Liver (tissue), 9 donors: ENCODE data around the gene CCL21. TPM values are rescaled to one million over a fixed set of nuclear protein-coding genes. Genes with fewer than 3 reads are reported as not detected.
A peak's percentile ranks its signal among the peaks of the same experiment; 100 is the strongest.

ENCODE experiments used
- DNase-seq: peaks from one replicate; pipeline ENCODE4 v3.0.0-alpha.2; 2017; ENCODE audit warnings: low spot score
- H3K27ac ChIP-seq, 2 donors: one replicate each; pipeline ENCODE4 v1.7.0; 2013; ENCODE audit warnings: inconsistent platforms in 2 of 2, low read length in 2 of 2, control low read depth in 1 of 2, low read depth in 1 of 2, mild to moderate bottlenecking in 1 of 2
- H3K27me3 ChIP-seq, 4 donors: one replicate each; pipeline versions ENCODE4 v1.6.1 to v1.7.0; 2013; ENCODE audit warnings: low read length in 3 of 4, inconsistent platforms in 1 of 4, mild to moderate bottlenecking in 1 of 4, moderate library complexity in 1 of 4; ENCODE audit not compliant: control insufficient read depth in 4 of 4, insufficient read depth in 4 of 4
- H3K36me3 ChIP-seq, 4 donors: one replicate each; pipeline versions ENCODE4 v1.6.1 to v1.7.0; 2013; ENCODE audit warnings: low read length in 3 of 4, mild to moderate bottlenecking in 3 of 4, low read depth in 1 of 4, moderate library complexity in 1 of 4; ENCODE audit not compliant: control insufficient read depth in 4 of 4, insufficient read depth in 3 of 4
- H3K4me1 ChIP-seq, 4 donors: one replicate each; pipeline versions ENCODE4 v1.6.1 to v1.7.0; 2013; ENCODE audit warnings: low read length in 3 of 4, mild to moderate bottlenecking in 3 of 4, moderate library complexity in 1 of 4; ENCODE audit not compliant: control insufficient read depth in 4 of 4, insufficient read depth in 4 of 4
- H3K4me3 ChIP-seq, 3 donors: one replicate each; pipeline versions ENCODE4 v1.6.1 to v1.7.0; 2013; ENCODE audit warnings: low read length in 3 of 3, control low read depth in 1 of 3, low read depth in 1 of 3, mild to moderate bottlenecking in 1 of 3
- H3K9ac ChIP-seq, 2 donors: one replicate each; pipeline ENCODE4 v1.7.0; 2013; ENCODE audit warnings: low read length in 2 of 2, mild to moderate bottlenecking in 2 of 2, moderate library complexity in 2 of 2, control low read depth in 1 of 2, low read depth in 1 of 2
- H3K9me3 ChIP-seq, 4 donors: one replicate each; pipeline versions ENCODE4 v1.6.1 to v1.7.0; 2013; ENCODE audit warnings: low read length in 3 of 4; ENCODE audit not compliant: control insufficient read depth in 4 of 4
- EGR1 ChIP-seq, 2 donors: IDR thresholded peaks; 2 replicates each; pipeline ENCODE4 v1.6.1; 2016 to 2018; ENCODE audit warnings: antibody characterized with exemption in 2 of 2, low read depth in 2 of 2
- FOXA1 ChIP-seq: IDR thresholded peaks from 2 replicates; pipeline ENCODE4 v1.6.1; 2016; ENCODE audit warnings: antibody characterized with exemption
- FOXA2 ChIP-seq: IDR thresholded peaks from 2 replicates; pipeline ENCODE4 v1.6.1; 2016; ENCODE audit warnings: antibody characterized with exemption
- GABPA ChIP-seq, 2 donors: IDR thresholded peaks in 1 of 2; conservative IDR thresholded peaks in 1 of 2; 2 replicates each; pipeline ENCODE4 v1.6.1; 2016; ENCODE audit warnings: antibody characterized with exemption in 2 of 2, mild to moderate bottlenecking in 1 of 2, moderate library complexity in 1 of 2
- HNF4A ChIP-seq, 2 donors: conservative IDR thresholded peaks; 2 replicates each; pipeline ENCODE4 v1.6.1; 2016; ENCODE audit warnings: antibody characterized with exemption in 2 of 2, mild to moderate bottlenecking in 2 of 2
- HNF4G ChIP-seq: IDR thresholded peaks from 2 replicates; pipeline ENCODE4 v1.6.1; 2016; ENCODE audit warnings: antibody characterized with exemption
- JUND ChIP-seq, 2 donors: IDR thresholded peaks; 2 replicates each; pipeline ENCODE4 v1.6.1; 2016; ENCODE audit warnings: antibody characterized with exemption in 2 of 2
- NR2F2 ChIP-seq: IDR thresholded peaks from 2 replicates; pipeline ENCODE4 v1.6.1; 2016; ENCODE audit warnings: antibody characterized with exemption
- RAD21 ChIP-seq, 2 donors: IDR thresholded peaks; 2 replicates each; pipeline ENCODE4 v1.6.1; 2016; ENCODE audit warnings: antibody characterized with exemption in 2 of 2, mild to moderate bottlenecking in 2 of 2
- RXRA ChIP-seq, 2 donors: IDR thresholded peaks; 2 replicates each; pipeline ENCODE4 v1.6.1; 2017 to 2018; ENCODE audit warnings: antibody characterized with exemption in 2 of 2, mild to moderate bottlenecking in 1 of 2
- TAF1 ChIP-seq: conservative IDR thresholded peaks from 2 replicates; pipeline ENCODE4 v1.6.1; 2016; ENCODE audit warnings: antibody characterized with exemption, mild to moderate bottlenecking
- YY1 ChIP-seq: IDR thresholded peaks from 2 replicates; pipeline ENCODE4 v1.6.1; 2016; ENCODE audit warnings: antibody characterized with exemption, mild to moderate bottlenecking
- WGBS: extraction: QIAGEN DNeasy Blood & Tissue Kit; methylation state at CpG from one replicate; pipeline ENCODE4 v1.1.7; 2013; 5-methylcytosine and 5-hydroxymethylcytosine counted together
- polyA plus RNA-seq, 2 donors: library from polyadenylated mRNA; stranded (reverse) in 1 of 2; unstranded in 1 of 2; fragments of 200-250 nt in 1 of 2; fragments of >200 nt in 1 of 2; fragmentation: Nextera tagmentation in 1 of 2; extraction: Ambion mirVana in 1 of 2; gene quantifications; one replicate each; pipeline versions ENCODE4 v1.2.1 to v1.2.3, GENCODE V29; 2013 to 2015
- total RNA-seq, 2 donors: library from RNA; depleted of rRNA; stranded (reverse); fragments of >200 nt; gene quantifications; one replicate each; pipeline ENCODE4 v1.2.3, GENCODE V29; 2014
- TF ChIP-seq, protein P1 (sequence below): IDR thresholded peaks from 2 replicates; pipeline ENCODE4 v1.6.1; 2016; ENCODE audit warnings: antibody characterized with exemption, mild to moderate bottlenecking
- TF ChIP-seq, protein P2 (sequence below): IDR thresholded peaks from 2 replicates; pipeline ENCODE4 v1.6.1; 2016; ENCODE audit warnings: antibody characterized with exemption
- TF ChIP-seq, protein P3 (sequence below): fragments of 150-350 bp; IDR thresholded peaks from 2 replicates; pipeline ENCODE4 v1.5.1; 2017; ENCODE audit warnings: improper control_type of control experiment, low read depth, low read length; ENCODE audit not compliant: missing input control
- TF ChIP-seq, protein P4 (sequence below): IDR thresholded peaks from 2 replicates; pipeline ENCODE4 v1.6.1; 2016; ENCODE audit warnings: antibody characterized with exemption
- donor health status: healthy.
- donor health status: healthy.
- donor health status: healthy.
- donor health status: healthy.
- donor health status: healthy.

Gene CCL21
- total and polyA plus RNA-seq, 4 donors = 2.2 to 31.0 (median 10.6) TPM

DNA sequence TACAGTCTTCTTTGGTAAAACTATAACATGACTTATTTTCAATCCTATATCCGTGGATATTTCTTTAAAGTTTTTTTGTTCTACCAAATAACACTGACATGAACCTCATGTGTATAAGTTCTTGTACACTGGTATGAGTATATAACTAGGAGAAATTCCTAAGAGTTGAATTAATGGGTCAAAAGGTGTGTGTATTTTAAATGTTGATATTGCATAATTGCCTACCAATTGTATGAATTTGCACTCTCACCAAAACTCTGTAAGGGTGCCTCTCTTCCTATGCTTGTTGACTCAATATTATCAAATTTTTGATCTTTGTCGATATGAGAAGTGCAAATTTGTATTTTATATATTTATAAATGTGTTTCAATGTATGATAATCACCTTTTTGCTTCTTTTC is 22.9 kb upstream of the CCL21 start:
- no peaks in the 10 kb centered on the region for H3K36me3 ChIP-seq
- H3K9me3 ChIP-seq = no peaks in the 10 kb centered on the region
- H3K9ac ChIP-seq = no peak overlapping the region
- 51% methylated on average over 2 of the region's 2 CpGs for WGBS
- no peak overlapping the region for H3K27ac ChIP-seq
- no peak overlapping the region for H3K4me3 ChIP-seq
- no peaks in the 10 kb centered on the region for H3K4me1 ChIP-seq
- no peak for TF ChIP-seq FOXA2
- TF ChIP-seq JUND (IDR thresholded peaks at IDR 0.05) = no peak
- TF ChIP-seq, protein P1, sequence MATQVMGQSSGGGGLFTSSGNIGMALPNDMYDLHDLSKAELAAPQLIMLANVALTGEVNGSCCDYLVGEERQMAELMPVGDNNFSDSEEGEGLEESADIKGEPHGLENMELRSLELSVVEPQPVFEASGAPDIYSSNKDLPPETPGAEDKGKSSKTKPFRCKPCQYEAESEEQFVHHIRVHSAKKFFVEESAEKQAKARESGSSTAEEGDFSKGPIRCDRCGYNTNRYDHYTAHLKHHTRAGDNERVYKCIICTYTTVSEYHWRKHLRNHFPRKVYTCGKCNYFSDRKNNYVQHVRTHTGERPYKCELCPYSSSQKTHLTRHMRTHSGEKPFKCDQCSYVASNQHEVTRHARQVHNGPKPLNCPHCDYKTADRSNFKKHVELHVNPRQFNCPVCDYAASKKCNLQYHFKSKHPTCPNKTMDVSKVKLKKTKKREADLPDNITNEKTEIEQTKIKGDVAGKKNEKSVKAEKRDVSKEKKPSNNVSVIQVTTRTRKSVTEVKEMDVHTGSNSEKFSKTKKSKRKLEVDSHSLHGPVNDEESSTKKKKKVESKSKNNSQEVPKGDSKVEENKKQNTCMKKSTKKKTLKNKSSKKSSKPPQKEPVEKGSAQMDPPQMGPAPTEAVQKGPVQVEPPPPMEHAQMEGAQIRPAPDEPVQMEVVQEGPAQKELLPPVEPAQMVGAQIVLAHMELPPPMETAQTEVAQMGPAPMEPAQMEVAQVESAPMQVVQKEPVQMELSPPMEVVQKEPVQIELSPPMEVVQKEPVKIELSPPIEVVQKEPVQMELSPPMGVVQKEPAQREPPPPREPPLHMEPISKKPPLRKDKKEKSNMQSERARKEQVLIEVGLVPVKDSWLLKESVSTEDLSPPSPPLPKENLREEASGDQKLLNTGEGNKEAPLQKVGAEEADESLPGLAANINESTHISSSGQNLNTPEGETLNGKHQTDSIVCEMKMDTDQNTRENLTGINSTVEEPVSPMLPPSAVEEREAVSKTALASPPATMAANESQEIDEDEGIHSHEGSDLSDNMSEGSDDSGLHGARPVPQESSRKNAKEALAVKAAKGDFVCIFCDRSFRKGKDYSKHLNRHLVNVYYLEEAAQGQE = no peak
- TF ChIP-seq, protein P2, sequence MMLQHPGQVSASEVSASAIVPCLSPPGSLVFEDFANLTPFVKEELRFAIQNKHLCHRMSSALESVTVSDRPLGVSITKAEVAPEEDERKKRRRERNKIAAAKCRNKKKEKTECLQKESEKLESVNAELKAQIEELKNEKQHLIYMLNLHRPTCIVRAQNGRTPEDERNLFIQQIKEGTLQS = no peak
- no peak for TF ChIP-seq EGR1 (IDR thresholded peaks at IDR 0.05; ENCODE audit: low read depth in 2 of 2)
- no peak for TF ChIP-seq FOXA1
- TF ChIP-seq, protein P3, sequence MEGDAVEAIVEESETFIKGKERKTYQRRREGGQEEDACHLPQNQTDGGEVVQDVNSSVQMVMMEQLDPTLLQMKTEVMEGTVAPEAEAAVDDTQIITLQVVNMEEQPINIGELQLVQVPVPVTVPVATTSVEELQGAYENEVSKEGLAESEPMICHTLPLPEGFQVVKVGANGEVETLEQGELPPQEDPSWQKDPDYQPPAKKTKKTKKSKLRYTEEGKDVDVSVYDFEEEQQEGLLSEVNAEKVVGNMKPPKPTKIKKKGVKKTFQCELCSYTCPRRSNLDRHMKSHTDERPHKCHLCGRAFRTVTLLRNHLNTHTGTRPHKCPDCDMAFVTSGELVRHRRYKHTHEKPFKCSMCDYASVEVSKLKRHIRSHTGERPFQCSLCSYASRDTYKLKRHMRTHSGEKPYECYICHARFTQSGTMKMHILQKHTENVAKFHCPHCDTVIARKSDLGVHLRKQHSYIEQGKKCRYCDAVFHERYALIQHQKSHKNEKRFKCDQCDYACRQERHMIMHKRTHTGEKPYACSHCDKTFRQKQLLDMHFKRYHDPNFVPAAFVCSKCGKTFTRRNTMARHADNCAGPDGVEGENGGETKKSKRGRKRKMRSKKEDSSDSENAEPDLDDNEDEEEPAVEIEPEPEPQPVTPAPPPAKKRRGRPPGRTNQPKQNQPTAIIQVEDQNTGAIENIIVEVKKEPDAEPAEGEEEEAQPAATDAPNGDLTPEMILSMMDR = no peak
- H3K27me3 ChIP-seq = no peaks in the 10 kb centered on the region
- DNase-seq = no peak

DNA sequence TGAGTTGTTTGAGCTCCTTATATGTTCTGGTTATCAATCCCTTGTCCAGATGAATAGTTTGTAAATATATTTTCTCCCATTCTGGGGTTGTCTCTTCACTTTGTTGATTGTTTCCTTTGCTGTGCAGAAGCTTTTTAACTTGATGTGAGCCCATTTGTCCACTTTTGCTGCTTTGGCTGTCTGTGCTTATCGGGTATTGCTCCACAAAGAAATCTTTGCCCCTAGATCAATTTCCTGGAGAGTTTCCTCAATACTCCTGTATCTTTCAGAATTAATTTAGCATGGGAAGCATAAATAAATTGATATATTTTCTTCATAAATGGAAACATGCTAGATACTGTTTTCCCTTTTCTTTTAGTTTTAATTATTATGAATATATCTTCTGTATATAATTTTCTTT is 22.5 kb upstream of the CCL21 start:
- no peak for TF ChIP-seq RXRA (IDR thresholded peaks at IDR 0.05)
- TF ChIP-seq HNF4A (conservative IDR thresholded peaks at IDR 0.05) = peak; percentile 34 to 64
- Histone ChIP-seq H3K27me3 (no peaks in the 10 kb centered on the region), H3K9ac (no peak overlapping the region), H3K4me3 (no peak overlapping the region), H3K27ac (no peak overlapping the region), H3K4me1 (no peaks in the 10 kb centered on the region), H3K36me3 (no peaks in the 10 kb centered on the region), H3K9me3 (no peaks in the 10 kb centered on the region)
- no peak for DNase-seq
- 41% methylated on average over 1 of the region's 1 CpG for WGBS

DNA sequence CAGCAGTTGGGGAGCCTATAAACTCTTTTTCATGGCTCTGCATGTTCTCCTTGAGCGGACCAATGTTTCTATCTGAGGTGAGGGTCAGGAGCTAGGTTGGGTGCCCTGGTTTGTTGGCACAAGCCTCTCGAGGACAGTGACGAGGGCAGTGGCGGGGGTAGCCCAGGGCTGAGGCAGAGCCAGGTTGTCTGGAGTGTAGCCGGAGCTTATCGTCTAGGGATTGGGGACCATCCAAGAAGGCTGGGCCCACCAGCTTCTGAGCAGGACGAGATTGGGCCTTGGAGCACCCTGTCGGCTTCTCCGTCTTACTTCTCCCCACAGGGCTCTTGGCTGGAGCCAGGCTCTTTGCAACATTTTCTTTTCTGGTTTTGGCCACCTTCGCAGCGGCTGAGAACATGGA is 13.2 kb upstream of the CCL21 start:
- H3K36me3 ChIP-seq = no peaks in the 10 kb centered on the region
- DNase-seq = no peak
- H3K9ac ChIP-seq = no peak overlapping the region
- no peaks in the 10 kb centered on the region for H3K9me3 ChIP-seq
- H3K27ac ChIP-seq = no peak overlapping the region
- no peaks in the 10 kb centered on the region for H3K27me3 ChIP-seq
- H3K4me1 ChIP-seq = peaks cover 0 to 5% (median 4%) of the 10 kb centered on the region in 4 donors
- H3K4me3 ChIP-seq = no peak overlapping the region
- 96% methylated on average over 11 of the region's 11 CpGs for WGBS
- TF ChIP-seq EGR1 (IDR thresholded peaks at IDR 0.05; ENCODE audit: low read depth in 2 of 2) (no peak), YY1 (no peak), HNF4G (no peak), RXRA (IDR thresholded peaks at IDR 0.05) (no peak), GABPA (IDR thresholded peaks at IDR 0.05 in 1 of 2, conservative IDR thresholded peaks at IDR 0.05 in 1 of 2) (no peak), FOXA1 (no peak), TAF1 (no peak), FOXA2 (no peak), NR2F2 (no peak), JUND (IDR thresholded peaks at IDR 0.05) (no peak), RAD21 (IDR thresholded peaks at IDR 0.05) (no peak), HNF4A (conservative IDR thresholded peaks at IDR 0.05) (no peak)
- TF ChIP-seq, protein P4, sequence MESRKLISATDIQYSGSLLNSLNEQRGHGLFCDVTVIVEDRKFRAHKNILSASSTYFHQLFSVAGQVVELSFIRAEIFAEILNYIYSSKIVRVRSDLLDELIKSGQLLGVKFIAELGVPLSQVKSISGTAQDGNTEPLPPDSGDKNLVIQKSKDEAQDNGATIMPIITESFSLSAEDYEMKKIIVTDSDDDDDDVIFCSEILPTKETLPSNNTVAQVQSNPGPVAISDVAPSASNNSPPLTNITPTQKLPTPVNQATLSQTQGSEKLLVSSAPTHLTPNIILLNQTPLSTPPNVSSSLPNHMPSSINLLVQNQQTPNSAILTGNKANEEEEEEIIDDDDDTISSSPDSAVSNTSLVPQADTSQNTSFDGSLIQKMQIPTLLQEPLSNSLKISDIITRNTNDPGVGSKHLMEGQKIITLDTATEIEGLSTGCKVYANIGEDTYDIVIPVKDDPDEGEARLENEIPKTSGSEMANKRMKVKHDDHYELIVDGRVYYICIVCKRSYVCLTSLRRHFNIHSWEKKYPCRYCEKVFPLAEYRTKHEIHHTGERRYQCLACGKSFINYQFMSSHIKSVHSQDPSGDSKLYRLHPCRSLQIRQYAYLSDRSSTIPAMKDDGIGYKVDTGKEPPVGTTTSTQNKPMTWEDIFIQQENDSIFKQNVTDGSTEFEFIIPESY = no peak
- TF ChIP-seq, protein P1 = no peak
- TF ChIP-seq, protein P2 = no peak
